Choroid plexus epithelial cell (primary cell): ENCODE measurements around the gene ABLIM2.
A peak's percentile ranks its signal among the peaks of the same experiment; 100 is the strongest.

Source experiments
- DNase-seq: peaks from one replicate; pipeline ENCODE4 v3.0.0-alpha.2; 2010; ENCODE audit warnings: low read depth
- H3K4me3 ChIP-seq: 2 replicates; pipeline ENCODE4 v1.5.1; 2011; ENCODE audit warnings: low read depth, mild to moderate bottlenecking, control low read depth, low read length, moderate library complexity
- TF ChIP-seq, protein P1 (sequence below): conservative IDR thresholded peaks from 2 replicates; pipeline ENCODE4 v1.5.1; 2011; ENCODE audit warnings: low read depth, mild to moderate bottlenecking, control low read depth, inconsistent platforms, low read length, moderate library complexity

Gene ABLIM2

DNA sequence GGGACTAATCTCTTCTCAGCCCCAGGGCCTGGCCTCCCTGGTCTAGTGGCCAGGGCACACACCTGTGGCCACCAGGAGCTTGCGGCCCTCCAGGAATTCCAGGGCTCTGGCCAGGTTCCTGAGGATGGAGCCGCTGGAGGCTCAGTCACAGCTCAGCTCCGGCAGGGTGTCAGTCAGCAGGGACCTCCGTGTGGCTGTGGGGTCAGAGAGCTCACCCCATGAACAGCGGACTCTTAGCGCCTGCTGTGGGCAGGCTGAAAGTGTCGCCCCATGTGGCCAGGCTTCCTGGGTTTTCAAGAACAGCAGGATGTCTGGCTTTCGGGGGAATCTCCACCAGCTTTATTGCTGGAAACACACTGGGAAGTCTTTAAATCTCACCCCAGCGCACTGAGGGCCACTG lies 21.2 kb upstream of the ABLIM2 start:
- H3K4me3 ChIP-seq = no peak overlapping the region
- DNase-seq = no peak
- TF ChIP-seq, protein P1, sequence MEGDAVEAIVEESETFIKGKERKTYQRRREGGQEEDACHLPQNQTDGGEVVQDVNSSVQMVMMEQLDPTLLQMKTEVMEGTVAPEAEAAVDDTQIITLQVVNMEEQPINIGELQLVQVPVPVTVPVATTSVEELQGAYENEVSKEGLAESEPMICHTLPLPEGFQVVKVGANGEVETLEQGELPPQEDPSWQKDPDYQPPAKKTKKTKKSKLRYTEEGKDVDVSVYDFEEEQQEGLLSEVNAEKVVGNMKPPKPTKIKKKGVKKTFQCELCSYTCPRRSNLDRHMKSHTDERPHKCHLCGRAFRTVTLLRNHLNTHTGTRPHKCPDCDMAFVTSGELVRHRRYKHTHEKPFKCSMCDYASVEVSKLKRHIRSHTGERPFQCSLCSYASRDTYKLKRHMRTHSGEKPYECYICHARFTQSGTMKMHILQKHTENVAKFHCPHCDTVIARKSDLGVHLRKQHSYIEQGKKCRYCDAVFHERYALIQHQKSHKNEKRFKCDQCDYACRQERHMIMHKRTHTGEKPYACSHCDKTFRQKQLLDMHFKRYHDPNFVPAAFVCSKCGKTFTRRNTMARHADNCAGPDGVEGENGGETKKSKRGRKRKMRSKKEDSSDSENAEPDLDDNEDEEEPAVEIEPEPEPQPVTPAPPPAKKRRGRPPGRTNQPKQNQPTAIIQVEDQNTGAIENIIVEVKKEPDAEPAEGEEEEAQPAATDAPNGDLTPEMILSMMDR = peak; percentile 1

DNA sequence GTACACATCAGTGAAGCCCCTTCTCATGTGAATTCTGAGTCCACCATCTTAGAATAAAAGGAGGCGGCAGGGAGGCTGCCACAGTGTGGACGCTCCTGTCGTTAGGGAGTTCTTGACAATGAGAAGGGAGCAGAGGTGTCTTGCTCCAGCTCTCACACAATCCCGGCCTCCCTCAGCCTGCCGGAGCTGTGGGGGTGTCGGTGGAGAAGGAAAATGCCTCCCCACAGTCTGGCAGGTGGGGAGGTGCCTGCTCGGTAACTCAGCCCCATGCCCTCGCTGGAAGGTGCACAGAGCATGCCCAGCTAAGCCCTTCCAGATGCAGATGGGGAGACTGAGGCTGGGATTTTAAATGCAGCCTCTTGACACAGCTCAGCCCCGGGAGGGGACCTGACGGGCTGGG lies 20.5 kb upstream of the ABLIM2 start:
- TF ChIP-seq, protein P1 = no peak
- no peak overlapping the region for H3K4me3 ChIP-seq
- DNase-seq = no peak

DNA sequence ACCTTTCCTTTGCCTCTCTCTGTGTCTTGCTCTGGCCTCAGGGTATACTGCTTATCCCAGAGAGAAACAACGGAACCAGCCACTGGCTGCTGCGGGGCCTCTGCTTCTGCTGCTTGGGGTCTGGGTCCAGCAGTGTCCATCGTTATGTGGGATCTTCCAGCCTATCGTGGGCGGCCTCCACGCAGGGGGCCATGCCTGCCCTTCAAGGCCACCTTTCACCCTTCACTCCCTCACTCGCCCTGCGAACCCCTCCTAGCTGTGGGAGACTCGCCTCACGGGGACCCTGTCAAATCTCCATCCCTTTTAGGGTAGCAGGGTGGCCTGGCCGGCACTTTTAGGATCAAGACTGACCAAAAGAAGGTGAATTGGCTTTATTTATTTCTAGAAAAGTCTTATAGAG lies 19.3 kb upstream of the ABLIM2 start:
- no peak overlapping the region for H3K4me3 ChIP-seq
- TF ChIP-seq, protein P1 = no peak

GRCh38 chr4:8177552-8177951 lies 18.9 kb upstream of the ABLIM2 start:
- no peak overlapping the region for H3K4me3 ChIP-seq
- peak; percentile 27 for DNase-seq
- TF ChIP-seq, protein P1 = no peak

More for the DNA sequence above, 19.3 kb upstream of the ABLIM2 start:
- DNase-seq = no peak

DNA sequence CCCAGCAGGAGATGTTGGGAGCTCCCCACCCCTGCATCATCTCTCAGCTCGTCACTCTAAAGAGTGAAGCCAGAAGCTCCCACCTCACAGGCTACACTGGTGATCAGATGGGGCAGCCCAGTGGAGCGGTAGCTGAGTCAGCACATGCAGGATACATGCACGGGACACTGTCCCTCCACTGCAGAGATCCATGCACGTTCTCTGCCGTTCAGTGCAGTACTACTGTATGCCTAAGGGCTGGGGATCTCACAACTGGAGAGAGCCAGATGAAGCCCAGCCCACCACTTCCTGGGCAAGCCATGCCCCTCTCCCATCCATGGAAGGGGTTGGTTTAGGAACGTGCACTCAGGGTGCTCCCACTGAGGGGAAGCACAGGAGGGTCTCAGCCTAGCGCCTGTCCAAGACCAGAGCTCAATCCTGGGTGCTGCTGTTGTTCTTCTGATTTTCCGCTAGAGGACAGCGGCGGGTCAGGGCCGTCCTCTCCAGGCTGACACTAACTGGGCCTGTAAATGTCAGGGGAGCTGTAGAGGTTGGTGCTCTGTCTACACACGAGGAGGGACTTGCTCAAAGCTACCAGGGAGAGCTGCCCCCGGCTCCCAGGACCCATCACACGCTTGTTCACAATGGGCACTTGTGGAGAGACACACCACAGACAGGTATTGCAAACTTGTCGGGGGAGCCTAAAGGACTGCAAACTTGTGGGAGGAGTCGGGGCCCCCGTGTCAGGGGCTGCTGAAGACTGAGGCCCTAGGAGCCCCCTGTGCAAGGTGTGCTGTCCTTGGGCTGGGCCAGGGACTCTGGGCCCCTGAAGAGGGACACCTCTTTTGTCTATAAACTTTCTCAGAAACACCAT lies 18.2 kb upstream of the ABLIM2 start:
- TF ChIP-seq, protein P1 = peak; percentile 95
- no peak overlapping the region for H3K4me3 ChIP-seq
- peak; percentile 80 for DNase-seq

DNA sequence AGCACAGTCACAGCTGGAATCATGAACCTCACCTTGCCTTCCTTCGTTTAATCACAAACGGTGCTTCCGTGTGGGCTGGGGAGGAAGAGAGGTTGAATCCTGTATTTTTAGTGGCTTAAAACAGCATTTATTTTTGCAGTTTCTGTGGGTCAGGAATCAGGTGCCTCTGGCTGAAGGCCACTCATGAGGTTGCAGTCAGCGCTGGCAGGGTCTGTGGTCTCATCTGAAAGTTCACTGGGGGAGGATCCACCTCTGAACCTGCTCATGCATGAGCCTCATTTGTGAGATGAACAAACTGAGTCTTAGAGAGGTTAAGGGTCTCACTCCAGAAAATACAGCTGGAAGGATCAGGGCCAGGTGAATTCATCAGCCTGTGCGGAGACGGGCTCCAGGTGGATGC lies 17.1 kb upstream of the ABLIM2 start:
- TF ChIP-seq, protein P1 = no peak
- no peak overlapping the region for H3K4me3 ChIP-seq
- no peak for DNase-seq

GRCh38 chr4:8174970-8175369 lies 16.4 kb upstream of the ABLIM2 start:
- no peak for DNase-seq
- H3K4me3 ChIP-seq = no peak overlapping the region
- TF ChIP-seq, protein P1 = no peak
